Omental fat pad (tissue), 4 donors: Measurements from ENCODE around the gene ERAS. TPM values are rescaled to one million over a fixed set of nuclear protein-coding genes. Genes with fewer than 3 reads are reported as not detected.
"Not testable (repeated sequence)": the region's sequence is repeated elsewhere in the genome, so short reads cannot be mapped to it uniquely, and the experiment has no call there.

Experiments used
- ATAC-seq: fragments of 150-250 bp; one replicate; pipeline ENCODE4 v1.9.1; 2016; ENCODE audit warnings: mild to moderate bottlenecking, moderate library complexity; ENCODE audit not compliant: low FRiP score
- DNase-seq: peaks from one replicate; pipeline ENCODE4 v3.0.0-alpha.2; 2019; ENCODE audit warnings: low spot score
- CTCF ChIP-seq, 3 donors: fragments of 450-650 bp; IDR thresholded peaks; one replicate each; pipeline ENCODE4 v1.5.1; 2016 to 2017; ENCODE audit warnings: antibody characterized with exemption in 3 of 3, mild to moderate bottlenecking in 3 of 3, moderate library complexity in 2 of 3
- total RNA-seq, 4 donors: library from RNA; depleted of rRNA; stranded (reverse); fragments of >200 nt; gene quantifications; one replicate each; pipeline ENCODE4 v1.1.0, GENCODE V29; 2016

The ERAS gene
- total RNA-seq, 4 donors from 2014 or later, result not detected

- TF ChIP-seq CTCF (IDR thresholded peaks at IDR 0.05), result no peak
- no peak for ATAC-seq
- DNase-seq, result no peak
Observed at GRCh38 chrX:48806081-48806480, 20.2 kb upstream of the ERAS start.

- DNase-seq (no peak), ATAC-seq (no peak)
- TF ChIP-seq CTCF (IDR thresholded peaks at IDR 0.05), result no peak
Observed at GRCh38 chrX:48813644-48814043, 12.7 kb upstream of the ERAS start.

- no peak for TF ChIP-seq CTCF (IDR thresholded peaks at IDR 0.05)
- no peak for ATAC-seq
Observed at GRCh38 chrX:48814722-48815121, 11.6 kb upstream of the ERAS start.

GRCh38 chrX:48815266-48815665 lies 11.0 kb upstream of the ERAS start:
- DNase-seq (no peak), ATAC-seq (no peak)
- no peak for TF ChIP-seq CTCF (IDR thresholded peaks at IDR 0.05)

More at GRCh38 chrX:48814722-48815121, 11.6 kb upstream of the ERAS start:
- DNase-seq, result no peak

GRCh38 chrX:48816014-48816810 lies 10.1 kb upstream of the ERAS start:
- DNase-seq (no peak), ATAC-seq (no peak)
- no peak for TF ChIP-seq CTCF (IDR thresholded peaks at IDR 0.05)

- ATAC-seq (no peak), DNase-seq (no peak)
- TF ChIP-seq CTCF (IDR thresholded peaks at IDR 0.05), result no peak
Observed at GRCh38 chrX:48818098-48818497, 8.2 kb upstream of the ERAS start.

- no peak for ATAC-seq
- DNase-seq, result no peak
- TF ChIP-seq CTCF (IDR thresholded peaks at IDR 0.05), result no peak
Observed at GRCh38 chrX:48818866-48819265, 7.4 kb upstream of the ERAS start.

- not testable (repeated sequence) for DNase-seq, ATAC-seq
Observed at GRCh38 chrX:48819394-48819793, 6.9 kb upstream of the ERAS start.
